Heart left ventricle (tissue), 13 donors: Measurements from ENCODE around the gene GALR3.

Source experiments
- CTCF ChIP-seq, 12 donors: fragments of 200-600 bp; sonication (generic) in 4 of 12; IDR thresholded peaks; one replicate each; pipeline versions ENCODE4 v1.5.0 to v1.8.0; 2018 to 2022; ENCODE audit warnings: antibody characterized with exemption in 12 of 12, mild to moderate bottlenecking in 5 of 12
- POLR2A ChIP-seq, 2 donors: fragments of 450-650 bp; IDR thresholded peaks; one replicate each; pipeline ENCODE4 v1.6.1; 2017; ENCODE audit warnings: antibody characterized with exemption in 2 of 2, mild to moderate bottlenecking in 2 of 2, moderate library complexity in 2 of 2
- donor health status: ischemic (EF 13 %, LVEDD 7.1; RV severe dilation, severe dysfunction).
- donor health status: DM: no; HTN: yes; CAD: no.
- donor health status: DM: no; HTN: no; CAD: no.
- donor health status: ischemic (EF 25% LVEDD 6.9; RV normal size, moderate dysfunction).
- donor health status: ischemic (EF 25% LVEDD 5.7; RV mildly dilated, moderate dysfunction).
- donor health status: ischemic (EF 35%, LVEDD 5.7; RV mildly dilated, moderate dysfunction).
- donor health status: nonischemic (EF 11% LVEDD 7.7; RV severe dilation, severe dysfunction).
- donor health status: DM: yes; HTN: yes; CAD: no.
- donor health status: PGD.
- donor health status: ischemic (EF 29% LVEDD 5.4; RV normal size, mild dysfunction).
- donor health status: nonischemic (EF 23%, LVEDD 6.1; RV moderate dilation, normal function).

- TF ChIP-seq CTCF (IDR thresholded peaks at IDR 0.05) (no peak), POLR2A (IDR thresholded peaks at IDR 0.05) (no peak)
These were observed 46.0 kb upstream of the GALR3 start for GRCh38 chr22:37777122-37777687.
